ENCODE data around the gene TRIO.

Gene TRIO

DNA sequence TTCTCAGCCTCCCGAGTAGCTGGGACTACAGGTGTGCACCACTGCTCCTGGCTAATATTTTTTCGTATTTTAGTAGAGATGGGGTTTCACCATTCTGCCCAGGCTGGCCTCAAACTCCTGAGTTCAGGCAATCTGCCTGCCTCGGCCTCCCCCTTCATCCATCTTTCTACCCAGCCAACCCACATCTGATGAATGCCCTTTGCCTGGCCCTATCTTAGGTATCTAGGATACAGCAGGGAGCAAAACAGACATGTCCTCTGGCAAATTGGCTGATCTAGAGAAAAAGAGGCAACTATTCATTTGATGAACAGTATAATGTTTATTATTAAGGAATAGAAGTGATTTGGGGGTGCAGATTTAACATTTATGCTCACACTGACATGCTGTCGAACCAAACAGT lies 123.0 kb downstream of the TRIO start:
- Histone ChIP-seq H3K4me3 (ENCODE audit: low read length) (no peak overlapping the region), H3K9ac (ENCODE audit: low read length) (no peak overlapping the region), H3F3A (ENCODE audit: insufficient read depth, low read length) (no peaks in the 10 kb centered on the region), H3K79me2 (ENCODE audit: low read length) (peaks cover 56% of the 10 kb centered on the region), H3K4me2 (ENCODE audit: low read depth, low read length) (no peak overlapping the region), H3K4me1 (ENCODE audit: low read length) (peaks cover 12% of the 10 kb centered on the region), H3K9me3 (replicated peaks; ENCODE audit: insufficient read depth, low read length) (no peaks in the 10 kb centered on the region), H4K20me1 (ENCODE audit: insufficient read depth, low read length) (no peaks in the 10 kb centered on the region), H3K9me2 (replicated peaks; ENCODE audit: insufficient read depth, low read length) (no peaks in the 10 kb centered on the region), H2AFZ (ENCODE audit: low read length) (no peak overlapping the region), H3K27me3 (replicated peaks; ENCODE audit: insufficient read depth, low read length) (no peaks in the 10 kb centered on the region), H3K36me3 (replicated peaks; ENCODE audit: insufficient read depth, low read length) (no peaks in the 10 kb centered on the region), H3K27ac (ENCODE audit: low read length) (no peak overlapping the region)
- TF ChIP-seq EZH2 (optimal IDR thresholded peaks at IDR 0.05; ENCODE audit: low read depth, low read length) (no peak), CTCF (IDR thresholded peaks at IDR 0.05; ENCODE audit: low read length) (no peak), EZH2phosphoT487 (IDR thresholded peaks at IDR 0.05; ENCODE audit: low read length) (no peak)
- DNase-seq: no peak

- Histone ChIP-seq H3K9ac (ENCODE audit: low read length) (no peak overlapping the region), H3K4me2 (ENCODE audit: low read depth, low read length) (no peak overlapping the region), H3K36me3 (replicated peaks; ENCODE audit: insufficient read depth, low read length) (no peaks in the 10 kb centered on the region), H3K4me1 (ENCODE audit: low read length) (peaks cover 12% of the 10 kb centered on the region), H3K27ac (ENCODE audit: low read length) (no peak overlapping the region), H3F3A (ENCODE audit: insufficient read depth, low read length) (no peaks in the 10 kb centered on the region), H3K4me3 (ENCODE audit: low read length) (no peak overlapping the region), H3K9me3 (replicated peaks; ENCODE audit: insufficient read depth, low read length) (no peaks in the 10 kb centered on the region), H3K79me2 (ENCODE audit: low read length) (peaks cover 51% of the 10 kb centered on the region), H2AFZ (ENCODE audit: low read length) (no peak overlapping the region), H4K20me1 (ENCODE audit: insufficient read depth, low read length) (no peaks in the 10 kb centered on the region), H3K9me2 (replicated peaks; ENCODE audit: insufficient read depth, low read length) (no peaks in the 10 kb centered on the region), H3K27me3 (replicated peaks; ENCODE audit: insufficient read depth, low read length) (no peaks in the 10 kb centered on the region)
- no peak for TF ChIP-seq EZH2 (optimal IDR thresholded peaks at IDR 0.05; ENCODE audit: low read depth, low read length)
- TF ChIP-seq EZH2phosphoT487 (IDR thresholded peaks at IDR 0.05; ENCODE audit: low read length): no peak
- TF ChIP-seq CTCF (IDR thresholded peaks at IDR 0.05; ENCODE audit: low read length): no peak
- no peak for DNase-seq
Observed at GRCh38 chr5:14266686-14267085, 123.5 kb downstream of the TRIO start.

DNA sequence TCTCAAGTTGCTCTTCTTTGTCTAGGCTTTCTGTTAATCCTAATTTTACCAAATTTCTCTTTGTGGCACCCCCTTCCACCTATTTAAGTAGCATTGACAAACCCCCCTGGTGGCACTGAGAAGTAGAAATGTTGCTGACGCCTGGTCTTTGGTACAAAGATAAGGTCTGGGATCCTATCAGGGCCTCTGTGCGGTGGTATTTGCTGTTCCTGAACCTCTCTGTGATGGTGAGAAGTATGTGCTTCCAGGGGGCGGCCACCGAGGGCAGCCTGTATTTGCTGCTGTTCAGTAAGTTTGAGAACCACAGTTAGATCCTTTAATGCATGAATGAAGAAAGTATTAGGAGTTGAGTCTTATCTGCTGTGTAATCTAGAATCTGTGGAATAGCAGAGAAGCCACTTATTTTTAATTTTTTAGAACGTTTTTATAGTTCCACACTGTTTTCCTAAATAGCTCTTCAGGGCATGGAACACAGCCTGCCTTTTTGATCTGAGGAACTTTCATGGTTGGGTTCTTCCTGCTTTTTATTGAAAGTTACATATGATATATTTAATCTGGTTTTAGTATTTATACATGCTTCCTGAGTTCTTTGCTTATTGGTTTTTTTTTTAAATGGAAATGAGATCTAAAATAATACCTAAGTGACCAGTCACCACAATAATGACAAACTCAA lies 124.2 kb downstream of the TRIO start:
- H3K9me3 ChIP-seq (replicated peaks; ENCODE audit: insufficient read depth, low read length): no peaks in the 10 kb centered on the region
- H3K79me2 ChIP-seq (ENCODE audit: low read length): peaks cover 46% of the 10 kb centered on the region
- no peak overlapping the region for H3K4me3 ChIP-seq (ENCODE audit: low read length)
- no peaks in the 10 kb centered on the region for H3F3A ChIP-seq (ENCODE audit: insufficient read depth, low read length)
- H3K36me3 ChIP-seq (replicated peaks; ENCODE audit: insufficient read depth, low read length): no peaks in the 10 kb centered on the region
- TF ChIP-seq CTCF (IDR thresholded peaks at IDR 0.05; ENCODE audit: low read length): no peak
- no peak for TF ChIP-seq EZH2 (optimal IDR thresholded peaks at IDR 0.05; ENCODE audit: low read depth, low read length)
- TF ChIP-seq EZH2phosphoT487 (IDR thresholded peaks at IDR 0.05; ENCODE audit: low read length): no peak
- no peaks in the 10 kb centered on the region for H4K20me1 ChIP-seq (ENCODE audit: insufficient read depth, low read length)
- no peaks in the 10 kb centered on the region for H3K9me2 ChIP-seq (replicated peaks; ENCODE audit: insufficient read depth, low read length)
- no peak overlapping the region for H3K4me2 ChIP-seq (ENCODE audit: low read depth, low read length)
- no peak for DNase-seq
- peaks cover 12% of the 10 kb centered on the region for H3K4me1 ChIP-seq (ENCODE audit: low read length)
- H3K27me3 ChIP-seq (replicated peaks; ENCODE audit: insufficient read depth, low read length): no peaks in the 10 kb centered on the region
- H3K9ac ChIP-seq (ENCODE audit: low read length): no peak overlapping the region
- H2AFZ ChIP-seq (ENCODE audit: low read length): no peak overlapping the region
- no peak overlapping the region for H3K27ac ChIP-seq (ENCODE audit: low read length)
